Glutamatergic neuron (in vitro differentiated cells): ENCODE results near the gene BUD13. TPM values are rescaled to one million over a fixed set of nuclear protein-coding genes. Genes with fewer than 3 reads are reported as not detected.

ENCODE experiments used
- DNase-seq: peaks from one replicate; pipeline ENCODE4 v3.0.0; 2022
- H3K27ac Mint-ChIP-seq: one replicate; pipeline ENCODE4 v1.8.0; 2020; ENCODE audit warnings: mild to moderate bottlenecking, mixed read lengths, inconsistent platforms; ENCODE audit not compliant: unreplicated experiment
- H3K27me3 Mint-ChIP-seq: one replicate; pipeline ENCODE4 v1.8.0; 2020; ENCODE audit warnings: mild to moderate bottlenecking, moderate library complexity, mixed read lengths, inconsistent platforms; ENCODE audit not compliant: unreplicated experiment
- H3K36me3 Mint-ChIP-seq: one replicate; pipeline ENCODE4 v1.8.0; 2020; ENCODE audit warnings: mild to moderate bottlenecking, mixed read lengths, inconsistent platforms; ENCODE audit not compliant: unreplicated experiment
- H3K4me1 Mint-ChIP-seq: one replicate; pipeline ENCODE4 v1.8.0; 2020; ENCODE audit warnings: mild to moderate bottlenecking, low read depth, mixed read lengths, inconsistent platforms; ENCODE audit not compliant: unreplicated experiment
- H3K4me3 Mint-ChIP-seq: one replicate; pipeline ENCODE4 v1.8.0; 2020; ENCODE audit warnings: mild to moderate bottlenecking, mixed read lengths, inconsistent platforms; ENCODE audit not compliant: unreplicated experiment
- H3K9me3 Mint-ChIP-seq: one replicate; pipeline ENCODE4 v1.8.0; 2020; ENCODE audit warnings: mild to moderate bottlenecking, moderate library complexity, mixed read lengths, inconsistent platforms; ENCODE audit not compliant: unreplicated experiment
- CTCF ChIP-seq: fragments of 200-600 bp; sonication (generic); IDR thresholded peaks from one replicate; pipeline ENCODE4 v1.5.0; 2021; ENCODE audit not compliant: partially characterized antibody, unreplicated experiment
- total RNA-seq: library from RNA; stranded (reverse); fragmentation: NEBNext Ultra II Directional; extraction: Animal tissue kit (Norgen Biotek cat#: 25700); gene quantifications from one replicate; pipeline ENCODE4 v1.2.1, GENCODE V29; 2021; ENCODE audit not compliant: unreplicated experiment

Gene BUD13
- total RNA-seq, 1 donor from 2014 or later, result 17.0 TPM

- no peak overlapping the region for H3K4me3 Mint-ChIP-seq
- H3K9me3 Mint-ChIP-seq, result no peaks in the 10 kb centered on the region
- no peaks in the 10 kb centered on the region for H3K36me3 Mint-ChIP-seq
- no peak overlapping the region for H3K27ac Mint-ChIP-seq
- TF ChIP-seq CTCF, result no peak
- DNase-seq, result no peak
- no peaks in the 10 kb centered on the region for H3K4me1 Mint-ChIP-seq
- H3K27me3 Mint-ChIP-seq, result no peaks in the 10 kb centered on the region
Measured at GRCh38 chr11:116797816-116798215, 25.0 kb upstream of the BUD13 start.

DNA sequence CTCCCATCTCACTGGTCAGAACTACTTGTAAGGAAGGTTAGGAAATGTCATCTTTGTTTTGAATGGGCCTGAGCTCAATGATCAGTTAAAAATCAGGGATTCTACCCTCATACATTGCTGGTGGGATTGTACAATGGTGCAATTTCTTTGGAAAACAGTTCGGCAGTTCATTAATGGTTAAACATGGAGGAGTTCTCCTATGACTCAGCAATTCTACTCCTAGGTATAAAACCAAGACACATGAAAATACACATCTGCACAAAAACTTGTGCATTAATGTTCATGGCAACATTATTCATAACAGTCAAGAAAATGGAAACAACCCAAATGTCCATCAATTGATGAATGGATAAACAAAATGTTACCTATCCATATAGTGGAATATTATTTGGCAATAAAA lies 23.8 kb upstream of the BUD13 start:
- Mint-ChIP-seq H3K4me1 (no peaks in the 10 kb centered on the region), H3K27ac (no peak overlapping the region), H3K27me3 (no peaks in the 10 kb centered on the region), H3K36me3 (no peaks in the 10 kb centered on the region), H3K9me3 (no peaks in the 10 kb centered on the region), H3K4me3 (no peak overlapping the region)
- no peak for DNase-seq
- TF ChIP-seq CTCF, result no peak

DNA sequence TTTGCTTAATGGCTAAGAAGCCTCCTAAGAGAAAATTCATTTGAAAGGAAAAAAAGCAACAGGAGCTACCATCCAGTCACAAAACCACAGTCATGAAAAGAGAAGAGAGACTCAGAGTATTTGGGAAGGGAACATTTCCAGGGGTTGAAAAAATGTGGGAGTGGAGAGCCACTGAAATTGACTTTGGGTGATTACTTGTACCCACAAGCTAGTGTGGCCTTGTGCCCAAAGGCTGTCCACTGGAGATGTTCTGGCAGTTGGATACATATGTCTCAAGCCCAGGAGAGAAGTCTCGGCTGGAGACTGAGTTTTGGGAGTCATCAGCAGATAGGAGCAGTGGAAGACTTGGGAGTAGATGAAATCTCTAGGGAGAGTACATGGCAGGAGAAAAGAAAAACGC lies 22.1 kb upstream of the BUD13 start:
- no peak for DNase-seq
- no peak for TF ChIP-seq CTCF
- Mint-ChIP-seq H3K4me3 (no peak overlapping the region), H3K36me3 (no peaks in the 10 kb centered on the region), H3K27ac (no peak overlapping the region), H3K9me3 (no peaks in the 10 kb centered on the region), H3K27me3 (no peaks in the 10 kb centered on the region), H3K4me1 (peaks cover 3% of the 10 kb centered on the region)

DNA sequence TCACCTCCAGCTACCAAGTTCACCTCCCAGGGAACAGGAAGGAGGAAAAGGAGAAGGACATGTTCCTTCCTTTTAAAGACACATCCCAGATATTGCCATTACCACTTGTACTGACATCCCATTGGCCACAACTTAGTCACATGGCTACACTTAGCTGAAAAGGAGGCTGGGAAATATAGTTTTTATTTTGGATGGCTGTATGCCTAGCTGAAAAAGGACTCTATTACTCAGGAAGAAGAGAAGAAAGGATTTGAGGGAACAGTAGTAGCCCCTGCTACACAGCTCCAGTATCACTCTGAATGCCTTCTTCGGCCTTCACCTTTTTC lies 20.9 kb upstream of the BUD13 start:
- Mint-ChIP-seq H3K36me3 (no peaks in the 10 kb centered on the region), H3K27me3 (peaks cover 3% of the 10 kb centered on the region), H3K4me3 (no peak overlapping the region), H3K9me3 (no peaks in the 10 kb centered on the region), H3K27ac (no peak overlapping the region), H3K4me1 (peaks cover 3% of the 10 kb centered on the region)
- DNase-seq, result no peak
- TF ChIP-seq CTCF, result no peak

DNA sequence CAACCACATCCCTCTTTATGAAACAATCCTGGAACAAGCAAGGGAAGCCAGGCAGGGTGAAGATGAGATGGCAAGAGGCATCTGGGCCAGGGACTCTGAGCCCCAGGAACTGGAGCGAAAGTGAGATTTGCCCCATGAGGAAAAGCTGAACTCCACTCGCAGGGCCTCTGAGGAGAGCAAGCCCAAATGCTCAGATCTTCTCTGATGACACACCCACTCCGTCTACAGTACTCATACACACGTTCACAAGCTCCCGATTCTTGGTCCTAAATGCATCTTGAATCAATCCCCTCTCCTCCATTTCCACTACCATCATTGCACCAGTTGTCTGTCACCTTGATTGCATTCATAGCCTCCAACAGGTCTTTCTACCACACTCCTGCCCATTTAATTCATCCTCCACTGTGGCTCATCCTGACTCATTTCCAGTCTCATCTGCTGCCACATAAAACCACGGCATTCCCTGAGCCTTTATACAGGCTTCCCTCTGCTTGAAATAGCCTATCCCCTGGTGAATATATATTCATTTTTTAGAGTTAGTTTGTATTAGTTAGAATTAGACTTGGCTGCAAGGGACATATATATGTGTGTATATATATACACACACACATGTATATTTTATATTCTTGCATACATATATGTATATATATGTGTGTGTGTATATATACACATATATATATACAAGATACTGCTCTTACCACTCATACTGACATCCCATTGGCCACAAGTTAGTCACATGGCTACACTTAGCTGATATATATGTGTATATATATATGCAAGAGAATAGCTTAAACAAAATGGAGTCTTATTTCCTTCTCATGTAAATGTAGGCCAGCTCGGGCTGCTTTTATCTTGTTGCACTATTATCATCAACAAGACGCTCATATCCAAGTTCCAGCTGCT lies 20.3 kb upstream of the BUD13 start:
- Mint-ChIP-seq H3K9me3 (no peaks in the 10 kb centered on the region), H3K4me1 (peaks cover 3% of the 10 kb centered on the region), H3K27ac (no peak overlapping the region)

More for the DNA sequence above, 20.3 kb upstream of the BUD13 start:
- no peak for TF ChIP-seq CTCF
- H3K4me3 Mint-ChIP-seq, result no peak overlapping the region
- H3K36me3 Mint-ChIP-seq, result no peaks in the 10 kb centered on the region
- H3K27me3 Mint-ChIP-seq, result peaks cover 6% of the 10 kb centered on the region
- DNase-seq, result no peak
